HG02852 (cell line): ENCODE results near the gene SERGEF.

Experiments used
- ATAC-seq: cut with Tn5 transposase; IDR thresholded peaks from one replicate; pipeline ENCODE4 v1.9.1; 2021; ENCODE audit warnings: mild to moderate bottlenecking, moderate library complexity; ENCODE audit not compliant: unreplicated experiment

The SERGEF gene

GRCh38 chr11:17774232-17775034 lies 238.4 kb downstream of the SERGEF start:
- ATAC-seq: no peak

DNA sequence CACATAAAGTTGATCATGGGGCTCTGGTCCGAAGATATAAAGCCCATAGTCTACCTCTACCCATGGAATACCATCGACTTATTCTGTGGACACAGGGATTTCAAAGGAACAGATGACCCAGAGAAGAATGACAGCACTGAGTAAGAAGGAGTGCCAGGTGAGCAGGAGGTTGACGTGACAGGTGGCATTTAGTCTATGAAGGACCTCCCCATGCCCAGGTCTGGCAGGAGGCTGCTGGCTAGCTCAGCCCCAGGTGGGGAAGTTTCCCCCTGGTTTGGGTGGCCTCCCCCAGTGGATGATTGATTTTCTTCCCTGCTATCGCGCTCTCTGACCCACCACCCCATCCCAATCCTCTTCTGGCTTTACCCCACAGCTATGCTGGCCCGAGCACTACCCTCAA lies 239.2 kb downstream of the SERGEF start:
- no peak for ATAC-seq

DNA sequence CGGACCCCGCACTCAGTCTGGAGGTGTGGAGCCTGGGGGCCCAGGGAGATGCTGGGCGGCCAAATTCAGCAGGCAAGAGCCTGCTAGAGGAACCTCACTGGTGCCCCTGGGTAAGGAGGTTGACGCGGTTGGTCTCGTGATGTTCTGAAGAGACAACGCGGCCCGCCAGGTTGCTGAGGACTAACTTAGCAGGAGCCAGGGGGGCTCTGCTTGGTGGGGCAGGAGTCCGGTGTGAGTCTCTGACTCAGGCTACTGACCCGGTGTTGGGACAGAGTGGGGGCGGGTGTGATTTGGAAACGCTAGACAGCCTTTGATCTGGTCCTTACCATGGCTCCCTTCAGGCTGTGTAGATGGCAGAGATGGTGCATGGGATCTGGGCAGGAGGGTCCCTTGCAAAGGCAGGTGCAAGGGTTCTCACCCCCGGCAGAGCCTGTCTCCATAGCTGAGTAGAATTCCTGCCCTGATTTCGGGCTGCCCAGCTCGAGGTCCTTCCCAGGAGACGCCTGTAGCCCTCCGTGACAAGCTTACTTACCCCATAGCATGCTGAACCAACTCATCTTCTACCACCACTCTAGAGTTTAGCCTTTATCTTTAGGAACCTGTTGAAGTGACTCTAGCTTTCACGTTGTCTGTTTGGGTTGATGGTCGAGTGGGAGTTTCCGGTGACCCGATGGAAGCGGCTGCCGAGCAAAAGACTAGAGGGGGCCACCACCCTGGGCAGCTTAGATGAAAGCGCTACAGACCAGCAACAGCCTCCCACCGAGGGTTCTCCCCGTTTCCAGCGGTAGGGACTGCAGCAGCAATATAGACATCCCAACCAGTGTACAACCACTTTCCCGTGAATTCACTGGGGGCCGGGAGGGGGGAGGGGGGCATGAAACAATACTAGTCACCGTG lies 239.9 kb downstream of the SERGEF start:
- ATAC-seq: no peak

DNA sequence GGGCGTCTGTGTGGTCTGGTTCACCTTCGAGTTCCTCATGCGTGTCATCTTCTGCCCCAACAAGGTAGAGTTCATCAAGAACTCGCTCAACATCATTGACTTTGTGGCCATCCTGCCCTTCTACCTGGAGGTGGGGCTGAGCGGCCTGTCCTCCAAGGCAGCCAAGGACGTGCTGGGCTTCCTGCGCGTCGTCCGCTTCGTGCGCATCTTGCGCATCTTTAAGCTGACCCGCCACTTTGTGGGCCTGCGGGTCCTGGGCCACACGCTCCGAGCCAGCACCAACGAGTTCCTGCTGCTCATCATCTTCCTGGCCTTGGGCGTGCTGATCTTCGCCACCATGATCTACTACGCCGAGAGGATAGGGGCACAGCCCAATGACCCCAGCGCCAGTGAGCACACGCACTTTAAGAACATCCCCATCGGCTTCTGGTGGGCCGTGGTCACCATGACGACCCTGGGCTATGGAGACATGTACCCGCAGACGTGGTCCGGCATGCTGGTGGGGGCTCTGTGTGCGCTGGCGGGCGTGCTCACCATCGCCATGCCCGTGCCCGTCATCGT lies 240.9 kb downstream of the SERGEF start:
- ATAC-seq: no peak

- ATAC-seq: no peak
These were observed 241.4 kb downstream of the SERGEF start for GRCh38 chr11:17771415-17771814.

DNA sequence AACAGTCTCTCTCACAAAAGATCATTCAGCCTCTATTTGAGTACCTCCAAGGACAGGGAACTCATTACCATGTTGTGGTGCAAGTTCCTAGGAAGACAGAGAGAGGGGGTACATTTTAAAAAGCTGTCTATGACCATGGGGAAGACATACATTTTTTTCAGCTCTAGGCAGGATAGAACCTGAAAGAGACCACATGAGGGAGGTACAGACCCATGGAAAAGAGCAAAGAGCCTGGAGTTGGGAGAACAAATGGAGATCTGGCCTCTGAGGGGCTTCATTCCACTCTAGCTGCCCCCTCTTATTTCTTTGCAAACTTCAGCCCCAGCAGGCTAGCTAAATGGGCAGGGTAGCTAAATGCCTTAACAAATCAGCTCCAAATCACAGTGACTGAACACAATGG lies 241.9 kb downstream of the SERGEF start:
- ATAC-seq: no peak

- no peak for ATAC-seq
These were observed 242.7 kb downstream of the SERGEF start for GRCh38 chr11:17770048-17770652.

GRCh38 chr11:17769218-17769617 lies 243.6 kb downstream of the SERGEF start:
- no peak for ATAC-seq

DNA sequence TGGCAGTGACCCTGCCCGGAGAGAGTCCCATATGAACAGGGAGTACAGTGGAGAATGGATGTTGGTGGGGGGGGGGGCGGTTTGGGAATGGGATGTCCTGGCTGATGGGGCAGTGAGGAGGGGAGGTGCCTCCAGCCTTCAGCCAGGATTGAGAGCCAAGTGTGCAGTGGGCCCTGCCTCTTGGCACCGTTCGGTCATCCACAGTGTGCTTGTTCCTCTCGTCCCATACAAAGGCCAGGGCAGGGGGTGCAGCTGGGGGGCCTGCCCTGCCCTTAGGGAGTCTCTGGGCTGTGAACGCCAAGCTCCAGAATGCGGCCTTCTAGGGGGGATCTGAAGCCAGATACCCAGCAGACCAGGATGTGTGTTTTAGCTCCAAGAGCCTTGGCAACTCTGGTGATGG lies 244.3 kb downstream of the SERGEF start:
- no peak for ATAC-seq

DNA sequence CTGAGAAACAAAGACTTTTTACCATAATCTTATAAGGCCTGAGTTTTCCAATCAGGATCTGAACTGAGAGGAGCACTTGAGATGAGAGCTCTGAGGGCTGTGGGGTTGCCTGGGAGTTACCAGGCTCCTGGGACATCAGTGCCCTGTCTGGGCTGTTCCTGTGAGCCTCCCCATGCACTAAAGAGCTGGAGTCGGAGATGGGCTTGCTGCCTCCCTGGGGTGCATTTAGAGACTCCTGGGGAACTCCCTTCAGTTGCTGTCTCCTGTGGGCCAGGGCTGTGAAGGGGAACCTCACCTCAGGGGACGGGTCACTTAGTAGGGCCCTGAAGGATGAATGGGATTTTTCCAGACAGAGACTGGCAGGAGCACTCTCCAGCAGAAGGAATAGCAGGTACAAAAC lies 244.9 kb downstream of the SERGEF start:
- no peak for ATAC-seq

DNA sequence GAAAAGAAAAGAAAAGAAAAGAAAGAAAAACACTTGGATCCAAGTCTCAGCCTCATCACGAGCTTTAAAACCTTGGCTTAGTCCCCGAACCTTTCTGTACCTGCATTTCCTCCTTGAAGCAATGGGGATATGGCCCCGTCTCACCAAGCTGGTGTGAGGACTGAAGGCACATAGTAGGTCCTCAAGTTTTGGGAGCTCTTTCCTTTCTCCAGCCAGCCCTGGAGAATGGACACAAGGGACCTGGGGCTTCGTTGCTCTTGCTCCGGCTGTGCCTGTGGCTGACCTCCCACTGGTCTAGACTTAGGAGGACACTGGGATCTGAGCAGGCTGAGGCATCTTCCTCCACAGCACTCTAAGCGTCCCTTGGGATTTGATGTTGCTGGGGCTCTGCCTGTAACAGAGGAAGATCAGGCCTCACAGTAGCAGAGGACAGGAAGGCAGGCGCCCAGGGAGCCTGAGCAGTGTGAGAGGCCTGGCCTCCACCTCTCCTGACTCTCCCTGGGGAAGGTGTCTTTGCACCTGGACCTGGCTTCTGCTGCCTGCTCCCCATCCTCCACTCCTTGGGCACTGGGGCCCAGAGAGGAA lies 245.5 kb downstream of the SERGEF start:
- no peak for ATAC-seq

GRCh38 chr11:17766590-17766989 lies 246.3 kb downstream of the SERGEF start:
- no peak for ATAC-seq

GRCh38 chr11:17766073-17766359 lies 246.8 kb downstream of the SERGEF start:
- no peak for ATAC-seq

- ATAC-seq: no peak
These were observed 247.3 kb downstream of the SERGEF start for GRCh38 chr11:17765356-17766072.

- no peak for ATAC-seq
These were observed 248.2 kb downstream of the SERGEF start for GRCh38 chr11:17764446-17765218.

GRCh38 chr11:17763703-17764102 lies 249.1 kb downstream of the SERGEF start:
- ATAC-seq: no peak

GRCh38 chr11:17763244-17763643 lies 249.6 kb downstream of the SERGEF start:
- no peak for ATAC-seq

- ATAC-seq: no peak
These were observed 250.4 kb downstream of the SERGEF start for GRCh38 chr11:17762309-17762974.
